Ascending aorta (tissue), 2 donors: Measurements from ENCODE around the gene ATCAY. TPM values are rescaled to one million over a fixed set of nuclear protein-coding genes. Genes with fewer than 3 reads are reported as not detected.
"Not testable (repeated sequence)": the region's sequence is repeated elsewhere in the genome, so short reads cannot be mapped to it uniquely, and the experiment has no call there.

Source experiments
- DNase-seq, 2 donors: peaks; one replicate each; pipeline ENCODE4 v3.0.0-alpha.2; 2019; ENCODE audit warnings: low spot score in 2 of 2
- H3K27ac ChIP-seq, 2 donors: fragments of 200-600 bp; sonication (generic); one replicate each; pipeline ENCODE4 v1.5.1; 2016 to 2017; ENCODE audit warnings: mild to moderate bottlenecking in 1 of 2
- H3K27me3 ChIP-seq: fragments of 200-600 bp; sonication (generic); one replicate; pipeline ENCODE4 v1.5.1; 2017
- H3K36me3 ChIP-seq, 2 donors: fragments of 200-600 bp; sonication (generic); one replicate each; pipeline ENCODE4 v1.5.1; 2016
- H3K4me1 ChIP-seq, 2 donors: fragments of 200-600 bp; sonication (generic); one replicate each; pipeline ENCODE4 v1.5.1; 2016 to 2017; ENCODE audit warnings: mild to moderate bottlenecking in 1 of 2
- H3K4me3 ChIP-seq, 2 donors: fragments of 200-600 bp; sonication (generic); one replicate each; pipeline ENCODE4 v1.5.1; 2016 to 2017; ENCODE audit warnings: mild to moderate bottlenecking in 1 of 2
- H3K9me3 ChIP-seq, 2 donors: fragments of 200-600 bp; sonication (generic); one replicate each; pipeline ENCODE4 v1.5.1; 2016
- intact Hi-C: fragments of 100-400 bp; cut with DNase I; formaldehyde crosslinking; loops from one replicate; pipeline ENCODE4 v1.15.1; 2023
- total RNA-seq: library from RNA; depleted of rRNA; stranded (reverse); fragments of >200 nt; gene quantifications from one replicate; pipeline ENCODE4 v1.1.0, GENCODE V29; 2016
- TF ChIP-seq, protein P1 (sequence below), 3 experiments: fragments of 200-600 bp in 2 of 3; fragments of 450-650 bp in 1 of 3; sonication (generic) in 2 of 3; IDR thresholded peaks; one replicate each; pipeline ENCODE4 v1.5.1; 2016 to 2019; ENCODE audit warnings: antibody characterized with exemption in 3 of 3, mild to moderate bottlenecking in 1 of 3, moderate library complexity in 1 of 3

The ATCAY gene
- total RNA-seq, 1 donor from 2014 or later: not detected

DNA sequence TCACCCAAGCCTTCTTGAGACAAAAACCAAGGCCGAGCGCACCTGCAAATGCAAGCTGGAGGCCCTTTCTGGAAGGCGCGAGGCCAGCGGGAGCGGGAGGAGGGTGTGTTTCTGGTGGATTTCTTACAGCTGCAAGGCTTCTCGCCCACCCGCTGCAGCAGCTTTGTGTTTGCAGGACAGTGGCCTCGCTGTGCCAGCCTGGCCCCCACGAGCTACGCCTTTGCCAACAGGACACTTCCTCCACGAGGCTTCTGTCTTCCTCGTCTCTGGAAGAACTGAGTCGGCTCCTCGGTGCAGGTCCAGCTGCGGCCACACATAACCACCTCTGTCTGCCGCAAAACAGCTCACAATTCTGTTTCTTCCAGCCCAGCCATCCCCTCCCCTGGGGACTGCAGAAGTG lies 10.1 kb downstream of the ATCAY start:
- Histone ChIP-seq H3K9me3 (no peaks in the 10 kb centered on the region), H3K27me3 (no peaks in the 10 kb centered on the region), H3K36me3 (no peaks in the 10 kb centered on the region)

DNA sequence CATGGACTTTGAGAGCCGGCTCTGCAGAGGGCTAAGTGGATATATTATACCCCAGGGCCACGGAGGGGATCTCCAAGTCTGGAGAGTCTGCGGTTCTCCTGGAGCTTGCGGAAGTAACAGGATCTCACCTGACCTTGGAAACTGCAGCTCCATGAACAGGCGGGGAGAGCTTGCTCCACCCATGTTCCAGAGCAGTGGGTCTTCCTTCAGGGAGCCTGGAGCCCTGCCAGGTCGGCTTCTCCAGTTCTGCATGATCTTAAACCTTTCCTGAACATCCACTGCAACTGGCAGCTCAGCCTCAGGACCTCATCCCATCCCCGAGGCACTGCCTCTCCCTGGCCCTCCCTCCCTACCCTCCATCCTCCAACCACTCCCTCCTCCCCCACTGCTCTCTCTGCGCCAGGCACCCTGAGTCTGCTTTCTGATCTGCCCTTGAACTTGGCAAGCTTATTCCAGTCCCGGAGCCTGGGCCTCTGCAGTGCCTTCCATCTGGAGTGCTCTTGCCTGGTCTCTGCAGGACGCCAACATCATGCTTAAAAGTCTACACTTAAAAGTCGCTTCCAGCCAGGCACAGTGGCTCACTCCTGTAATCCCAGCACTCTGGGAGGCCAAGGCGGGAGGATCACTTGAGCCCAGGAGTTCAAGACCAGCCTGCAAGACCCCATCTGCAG lies 13.2 kb downstream of the ATCAY start:
- DNase-seq: no peak
- Histone ChIP-seq H3K27me3 (no peaks in the 10 kb centered on the region), H3K36me3 (no peaks in the 10 kb centered on the region), H3K27ac (no peak overlapping the region), H3K4me1 (no peaks in the 10 kb centered on the region), H3K9me3 (no peaks in the 10 kb centered on the region), H3K4me3 (no peak overlapping the region)
- TF ChIP-seq, protein P1, sequence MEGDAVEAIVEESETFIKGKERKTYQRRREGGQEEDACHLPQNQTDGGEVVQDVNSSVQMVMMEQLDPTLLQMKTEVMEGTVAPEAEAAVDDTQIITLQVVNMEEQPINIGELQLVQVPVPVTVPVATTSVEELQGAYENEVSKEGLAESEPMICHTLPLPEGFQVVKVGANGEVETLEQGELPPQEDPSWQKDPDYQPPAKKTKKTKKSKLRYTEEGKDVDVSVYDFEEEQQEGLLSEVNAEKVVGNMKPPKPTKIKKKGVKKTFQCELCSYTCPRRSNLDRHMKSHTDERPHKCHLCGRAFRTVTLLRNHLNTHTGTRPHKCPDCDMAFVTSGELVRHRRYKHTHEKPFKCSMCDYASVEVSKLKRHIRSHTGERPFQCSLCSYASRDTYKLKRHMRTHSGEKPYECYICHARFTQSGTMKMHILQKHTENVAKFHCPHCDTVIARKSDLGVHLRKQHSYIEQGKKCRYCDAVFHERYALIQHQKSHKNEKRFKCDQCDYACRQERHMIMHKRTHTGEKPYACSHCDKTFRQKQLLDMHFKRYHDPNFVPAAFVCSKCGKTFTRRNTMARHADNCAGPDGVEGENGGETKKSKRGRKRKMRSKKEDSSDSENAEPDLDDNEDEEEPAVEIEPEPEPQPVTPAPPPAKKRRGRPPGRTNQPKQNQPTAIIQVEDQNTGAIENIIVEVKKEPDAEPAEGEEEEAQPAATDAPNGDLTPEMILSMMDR (IDR thresholded peaks at IDR 0.05): no peak
- intact Hi-C loops: no loop called here

More for the DNA sequence above, 10.1 kb downstream of the ATCAY start:
- no peak for DNase-seq
- TF ChIP-seq, protein P1 (IDR thresholded peaks at IDR 0.05): no peak
- no peak overlapping the region for H3K27ac ChIP-seq
- H3K4me1 ChIP-seq: no peaks in the 10 kb centered on the region
- intact Hi-C loops: no loop called here
- H3K4me3 ChIP-seq: no peak overlapping the region

DNA sequence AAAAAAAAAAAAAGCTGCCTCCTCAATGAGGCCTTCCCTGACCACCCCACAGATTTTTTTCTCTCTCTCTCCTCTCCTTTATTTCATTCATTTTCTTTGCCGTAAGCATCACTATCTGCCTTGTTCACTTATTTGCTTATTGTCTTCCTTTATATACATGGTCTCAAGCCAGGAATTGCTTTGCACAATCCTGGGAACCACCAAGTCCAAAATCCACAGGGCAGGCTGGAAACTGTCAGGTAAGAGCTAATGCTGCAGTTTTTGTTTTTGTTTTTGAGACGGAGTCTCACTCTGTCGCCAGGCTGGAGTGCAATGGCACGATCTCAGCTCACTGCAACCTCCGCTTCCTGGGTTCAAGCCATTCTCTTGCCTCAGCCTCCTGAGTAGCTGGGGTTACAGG lies 14.5 kb downstream of the ATCAY start:
- H3K4me3 ChIP-seq, H3K27me3 ChIP-seq, DNase-seq, H3K27ac ChIP-seq, H3K9me3 ChIP-seq, intact Hi-C loops, H3K4me1 ChIP-seq, H3K36me3 ChIP-seq: not testable (repeated sequence)

DNA sequence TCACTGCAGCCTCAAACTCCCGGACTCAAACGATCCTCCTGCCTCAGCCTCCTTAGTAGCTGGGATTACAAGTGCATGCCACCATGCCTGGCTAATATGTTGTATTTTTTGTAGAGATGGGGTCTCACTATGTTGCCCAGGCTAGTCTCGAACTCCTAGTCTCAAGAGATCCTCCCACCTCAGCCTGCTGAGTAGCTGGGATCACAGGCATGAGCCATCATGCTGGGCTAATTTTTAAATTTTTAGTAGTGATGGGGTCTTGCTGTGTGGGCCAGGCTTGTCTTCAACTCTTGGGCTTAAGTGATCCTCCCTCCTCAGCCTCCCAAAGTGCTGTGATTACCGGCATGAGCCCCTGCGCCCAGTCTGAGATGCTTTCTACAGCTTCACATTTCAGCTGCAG lies 15.3 kb downstream of the ATCAY start:
- H3K4me3 ChIP-seq: no peak overlapping the region
- no peaks in the 10 kb centered on the region for H3K4me1 ChIP-seq
- H3K36me3 ChIP-seq: no peaks in the 10 kb centered on the region
- intact Hi-C loops: no loop called here
- H3K9me3 ChIP-seq: no peaks in the 10 kb centered on the region
- TF ChIP-seq, protein P1 (IDR thresholded peaks at IDR 0.05): no peak
- no peak overlapping the region for H3K27ac ChIP-seq
- no peak for DNase-seq
- no peaks in the 10 kb centered on the region for H3K27me3 ChIP-seq

DNA sequence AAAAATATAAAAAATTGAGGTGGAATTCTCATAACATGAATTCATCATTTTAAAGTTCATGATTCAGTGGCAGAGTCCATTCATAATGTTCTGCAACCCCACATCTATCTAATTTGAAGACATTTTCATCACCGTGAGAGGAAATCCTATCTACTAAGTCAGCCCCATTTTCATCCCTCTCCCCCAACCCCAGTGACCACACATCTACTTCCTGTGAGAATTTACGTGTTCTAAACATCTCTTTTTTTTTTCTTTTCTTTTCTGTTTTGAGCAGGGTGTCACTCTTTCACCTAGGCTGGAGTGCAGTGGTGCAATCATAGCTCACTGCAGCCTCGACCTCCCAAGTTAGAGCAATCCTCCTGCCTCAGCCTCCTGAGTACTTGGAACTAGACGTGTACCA lies 17.5 kb downstream of the ATCAY start:
- intact Hi-C loops: no loop called here
- no peaks in the 10 kb centered on the region for H3K4me1 ChIP-seq
- H3K27ac ChIP-seq: no peak overlapping the region
- H3K9me3 ChIP-seq: no peaks in the 10 kb centered on the region
- H3K4me3 ChIP-seq: no peak overlapping the region
- no peak for DNase-seq
- TF ChIP-seq, protein P1 (IDR thresholded peaks at IDR 0.05): no peak
- H3K27me3 ChIP-seq: no peaks in the 10 kb centered on the region
- no peaks in the 10 kb centered on the region for H3K36me3 ChIP-seq

DNA sequence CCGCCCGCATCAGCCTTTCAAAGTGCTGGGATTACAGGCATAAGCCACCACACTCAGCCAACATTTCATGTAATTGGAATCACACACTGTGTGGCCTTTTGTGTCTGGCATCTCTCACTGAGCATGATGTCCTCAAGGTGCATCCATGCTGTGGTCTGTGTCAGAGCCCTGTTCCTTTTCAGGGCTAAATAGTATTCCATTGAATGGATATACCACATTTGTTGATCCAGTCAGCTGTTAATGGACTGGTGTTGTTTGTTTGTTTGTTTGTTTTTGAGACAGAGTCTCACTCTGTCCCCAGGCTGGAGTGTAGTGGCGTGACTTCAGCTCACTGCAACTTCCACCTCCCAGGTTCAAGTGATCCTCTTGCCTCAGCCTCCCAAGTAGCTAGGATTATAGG lies 17.9 kb downstream of the ATCAY start:
- H3K27ac ChIP-seq: no peak overlapping the region
- H3K4me1 ChIP-seq: no peaks in the 10 kb centered on the region
- intact Hi-C loops: no loop called here
- TF ChIP-seq, protein P1 (IDR thresholded peaks at IDR 0.05): no peak
- no peaks in the 10 kb centered on the region for H3K27me3 ChIP-seq
- no peak for DNase-seq
- no peaks in the 10 kb centered on the region for H3K9me3 ChIP-seq
- no peaks in the 10 kb centered on the region for H3K36me3 ChIP-seq
- no peak overlapping the region for H3K4me3 ChIP-seq
